ENCODE data around the gene DGKQ. TPM values are rescaled to one million over a fixed set of nuclear protein-coding genes. Genes with fewer than 3 reads are reported as not detected.
A peak's percentile ranks its signal among the peaks of the same experiment; 100 is the strongest.
"Not testable (repeated sequence)": the region's sequence is repeated elsewhere in the genome, so short reads cannot be mapped to it uniquely, and the experiment has no call there.

The DGKQ gene
- total RNA-seq, 1 experiment from 2014 or later = 12.4 TPM

- peaks cover 23% of the 10 kb centered on the region; the same call in 1 of the 2 replicates for H3K79me2 ChIP-seq (ENCODE audit: insufficient read depth, low read length)
- H2BK120ac ChIP-seq (ENCODE audit: low read depth, low read length, poor library complexity, severe bottlenecking) = no peak overlapping the region
- Mint-ChIP-seq H3K4me3 (no peak overlapping the region; a peak in 1 of 5 replicates), H3K27ac (peak overlapping the region in 1 of 3 experiments; percentile 74; a peak in 1 of 7 replicates), H3K9me3 (no peaks in the 10 kb centered on the region), H3K27me3 (ENCODE audit: low read depth) (no peaks in the 10 kb centered on the region), H3K4me1 (peaks cover 31% of the 10 kb centered on the region in 2 experiments), H3K36me3 (ENCODE audit: insufficient read depth in 1 of 3, low read depth in 3 of 3) (peaks cover 0 to 2% (median 0%) of the 10 kb centered on the region in 3 experiments; a peak in 3 of 7 replicates)
- no peak overlapping the region for H3K14ac ChIP-seq (ENCODE audit: insufficient read depth, low read length)
- no peak overlapping the region for H3K18ac ChIP-seq (ENCODE audit: insufficient read length, low read depth, low read length)
- no peaks in the 10 kb centered on the region for H3K27me3 ChIP-seq (ENCODE audit: insufficient read depth, low read length)
- no peak overlapping the region for H2AK5ac ChIP-seq (ENCODE audit: insufficient read length, low read length)
- no peak overlapping the region for H4K5ac ChIP-seq (ENCODE audit: insufficient read length, low read depth, low read length)
- no peak overlapping the region for H4K91ac ChIP-seq (ENCODE audit: insufficient read length, low read depth, low read length)
- DNase-seq = no peak
- no peak overlapping the region for H3K4ac ChIP-seq (ENCODE audit: low read depth, low read length)
- no peak overlapping the region for H3K4me2 ChIP-seq (ENCODE audit: insufficient read depth, insufficient read length, low read length)
- H3K56ac ChIP-seq (ENCODE audit: insufficient read length, low read depth, low read length) = no peak overlapping the region
- TF ChIP-seq CTCF (conservative IDR thresholded peaks at IDR 0.05) = no peak
- H3T11ph ChIP-seq (ENCODE audit: low read length) = no peak overlapping the region
- no peak overlapping the region for H3K23ac ChIP-seq (ENCODE audit: insufficient read length, low read depth, low read length)
- H3K9ac ChIP-seq (ENCODE audit: extremely low read depth, insufficient read length, low read length) = no peak overlapping the region
- H2BK5ac ChIP-seq (ENCODE audit: insufficient read length, low read length) = no peak overlapping the region
- no peak overlapping the region for H2BK12ac ChIP-seq (ENCODE audit: insufficient read length, low read depth, low read length)
- H4K8ac ChIP-seq (replicated peaks; ENCODE audit: insufficient read length, low read depth, low read length) = no peak overlapping the region
- no peak overlapping the region for H2BK15ac ChIP-seq (ENCODE audit: low read depth, low read length)
- no peaks in the 10 kb centered on the region for H3K9me3 ChIP-seq (ENCODE audit: control insufficient read depth, low read depth, low read length)
- H3K23me2 ChIP-seq (ENCODE audit: insufficient read length, low read depth, low read length, poor library complexity, severe bottlenecking) = peaks cover 18% of the 10 kb centered on the region
- WGBS (ENCODE audit: extremely low coverage, insufficient read length, low lambda C conversion rate) = no CpG with 5 or more reads among the region's 17 CpGs
- H3K79me1 ChIP-seq (ENCODE audit: insufficient read depth, low read depth, low read length, poor library complexity, severe bottlenecking) = peaks cover 25% of the 10 kb centered on the region
- no peak overlapping the region for H2BK20ac ChIP-seq (ENCODE audit: low read depth, low read length, poor library complexity, severe bottlenecking)
- peaks cover 4% of the 10 kb centered on the region; the same call in 1 of the 2 replicates for H3K4me1 ChIP-seq (ENCODE audit: insufficient read depth, low read length)
- H4K20me1 ChIP-seq (ENCODE audit: control insufficient read depth, insufficient read depth, insufficient read length) = peaks cover 2% of the 10 kb centered on the region
- H2AFZ ChIP-seq (ENCODE audit: low read length) = no peak overlapping the region
- no peak overlapping the region for H3K27ac ChIP-seq (ENCODE audit: insufficient read length, low read depth, low read length)
Observed at GRCh38 chr4:929096-929765, 44.1 kb downstream of the DGKQ start.

DNA sequence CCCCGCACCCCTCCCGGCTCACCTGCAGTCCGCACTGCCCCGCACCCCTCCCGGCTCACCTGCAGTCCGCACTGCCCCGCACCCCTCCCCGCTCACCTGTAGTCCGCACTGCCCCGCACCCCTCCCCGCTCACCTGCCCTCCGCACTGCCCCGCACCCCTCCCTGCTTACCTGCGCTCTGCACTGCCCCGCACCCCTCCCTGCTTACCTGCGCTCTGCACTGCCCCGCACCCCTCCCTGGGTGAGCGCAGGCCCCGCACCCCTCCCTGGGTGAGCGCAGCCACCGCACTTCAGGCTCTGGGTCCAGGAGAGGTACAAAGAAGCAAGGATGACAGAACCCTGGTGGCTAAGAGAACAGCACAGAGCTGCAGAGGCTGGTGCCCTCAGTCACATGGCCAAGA is 45.8 kb downstream of the DGKQ start:
- not testable (repeated sequence) for H3K4me3 Mint-ChIP-seq; H3K36me3 Mint-ChIP-seq (ENCODE audit: insufficient read depth in 1 of 3, low read depth in 3 of 3)

More for the DNA sequence above, 45.8 kb downstream of the DGKQ start:
- not testable (repeated sequence) for H3K27ac Mint-ChIP-seq; H3K9ac ChIP-seq (ENCODE audit: extremely low read depth, insufficient read length, low read length); H3K56ac ChIP-seq (ENCODE audit: insufficient read length, low read depth, low read length); H2BK20ac ChIP-seq (ENCODE audit: low read depth, low read length, poor library complexity, severe bottlenecking); H3K18ac ChIP-seq (ENCODE audit: insufficient read length, low read depth, low read length); H3K27ac ChIP-seq (ENCODE audit: insufficient read length, low read depth, low read length); H3K4me1 ChIP-seq (ENCODE audit: insufficient read depth, low read length); H3K23ac ChIP-seq (ENCODE audit: insufficient read length, low read depth, low read length); H4K5ac ChIP-seq (ENCODE audit: insufficient read length, low read depth, low read length); H3T11ph ChIP-seq (ENCODE audit: low read length); H3K14ac ChIP-seq (ENCODE audit: insufficient read depth, low read length); H2AFZ ChIP-seq (ENCODE audit: low read length); H2BK12ac ChIP-seq (ENCODE audit: insufficient read length, low read depth, low read length); H4K20me1 ChIP-seq (ENCODE audit: control insufficient read depth, insufficient read depth, insufficient read length); H3K27me3 ChIP-seq (ENCODE audit: insufficient read depth, low read length); H2BK5ac ChIP-seq (ENCODE audit: insufficient read length, low read length); H2BK15ac ChIP-seq (ENCODE audit: low read depth, low read length); H2BK120ac ChIP-seq (ENCODE audit: low read depth, low read length, poor library complexity, severe bottlenecking); H3K4ac ChIP-seq (ENCODE audit: low read depth, low read length); H3K9me3 Mint-ChIP-seq; H3K27me3 Mint-ChIP-seq (ENCODE audit: low read depth); H4K91ac ChIP-seq (ENCODE audit: insufficient read length, low read depth, low read length); DNase-seq; H3K9me3 ChIP-seq (ENCODE audit: control insufficient read depth, low read depth, low read length); H4K8ac ChIP-seq (replicated peaks; ENCODE audit: insufficient read length, low read depth, low read length); H3K4me2 ChIP-seq (ENCODE audit: insufficient read depth, insufficient read length, low read length); H2AK5ac ChIP-seq (ENCODE audit: insufficient read length, low read length)
- Histone ChIP-seq H3K79me1 (ENCODE audit: insufficient read depth, low read depth, low read length, poor library complexity, severe bottlenecking) (peaks cover 29% of the 10 kb centered on the region), H3K23me2 (ENCODE audit: insufficient read length, low read depth, low read length, poor library complexity, severe bottlenecking) (peaks cover 15% of the 10 kb centered on the region), H3K79me2 (ENCODE audit: insufficient read depth, low read length) (peaks cover 25% of the 10 kb centered on the region; the same call in 1 of the 2 replicates)
- no CpG with 5 or more reads among the region's 21 CpGs for WGBS (ENCODE audit: extremely low coverage, insufficient read length, low lambda C conversion rate)
- H3K4me1 Mint-ChIP-seq = peaks cover 26 to 28% of the 10 kb centered on the region in 2 experiments

Data from H9 (cell line).